ENCODE results near the gene TTC14. TPM values are rescaled to one million over a fixed set of nuclear protein-coding genes. Genes with fewer than 3 reads are reported as not detected.
"Not testable (repeated sequence)": the region's sequence is repeated elsewhere in the genome, so short reads cannot be mapped to it uniquely, and the experiment has no call there.

TTC14 gene
- total RNA-seq, 6 donors from 2014 or later = 34.8 to 174 (median 47.2) TPM

GRCh38 chr3:180615954-180616353 is 14.0 kb downstream of the TTC14 start:
- Histone ChIP-seq H3K27me3 (no peaks in the 10 kb centered on the region), H3K36me3 (peaks cover 5 to 22% (median 16%) of the 10 kb centered on the region in 4 donors), H3K4me1 (no peaks in the 10 kb centered on the region), H3K9me3 (no peaks in the 10 kb centered on the region), H3K27ac (no peak overlapping the region), H3K4me3 (no peak overlapping the region)
- no peak for TF ChIP-seq EP300 (IDR thresholded peaks at IDR 0.05)
- no peak for TF ChIP-seq POLR2AphosphoS5 (IDR thresholded peaks at IDR 0.05)
- no peak for TF ChIP-seq POLR2A (IDR thresholded peaks at IDR 0.05)
- TF ChIP-seq CTCF (IDR thresholded peaks at IDR 0.05) = no peak
- no peak for ATAC-seq (ENCODE audit: low FRiP score in 2 of 2)
- 74 to 76% methylated on average over 3 of the region's 3 CpGs for WGBS, 2 donors
- DNase-seq = no peak

- DNase-seq = no peak
- ATAC-seq (ENCODE audit: low FRiP score in 2 of 2) = no peak
- Histone ChIP-seq H3K4me1 (no peaks in the 10 kb centered on the region), H3K27ac (no peak overlapping the region), H3K36me3 (peaks cover 0 to 12% (median 6%) of the 10 kb centered on the region in 4 donors), H3K9me3 (no peaks in the 10 kb centered on the region), H3K27me3 (no peaks in the 10 kb centered on the region), H3K4me3 (no peak overlapping the region)
- no peak for TF ChIP-seq POLR2A (IDR thresholded peaks at IDR 0.05)
- TF ChIP-seq EP300 (IDR thresholded peaks at IDR 0.05) = no peak
- no peak for TF ChIP-seq CTCF (IDR thresholded peaks at IDR 0.05)
- TF ChIP-seq POLR2AphosphoS5 (IDR thresholded peaks at IDR 0.05) = no peak
- 93 to 97% methylated on average over 2 of the region's 2 CpGs for WGBS, 2 donors
These were observed 15.1 kb downstream of the TTC14 start for GRCh38 chr3:180617049-180617448.

GRCh38 chr3:180618563-180618962 is 16.6 kb downstream of the TTC14 start:
- H3K4me1 ChIP-seq; H3K27me3 ChIP-seq; H3K9me3 ChIP-seq; H3K36me3 ChIP-seq; ATAC-seq (ENCODE audit: low FRiP score in 2 of 2); H3K4me3 ChIP-seq; DNase-seq; H3K27ac ChIP-seq: not testable (repeated sequence)
- WGBS, 2 donors = 95 to 100% methylated on average over 2 of the region's 2 CpGs

GRCh38 chr3:180619723-180620122 is 17.8 kb downstream of the TTC14 start:
- WGBS, 2 donors = 79 to 83% methylated on average over 2 of the region's 2 CpGs
- no peak overlapping the region for H3K27ac ChIP-seq
- no peak for TF ChIP-seq CTCF (IDR thresholded peaks at IDR 0.05)
- TF ChIP-seq POLR2AphosphoS5 (IDR thresholded peaks at IDR 0.05) = no peak
- TF ChIP-seq EP300 (IDR thresholded peaks at IDR 0.05) = no peak
- TF ChIP-seq POLR2A (IDR thresholded peaks at IDR 0.05) = no peak
- no peaks in the 10 kb centered on the region for H3K4me1 ChIP-seq
- H3K27me3 ChIP-seq = no peaks in the 10 kb centered on the region
- ATAC-seq (ENCODE audit: low FRiP score in 2 of 2) = no peak
- no peak for DNase-seq
- no peak overlapping the region for H3K4me3 ChIP-seq
- H3K36me3 ChIP-seq = no peaks in the 10 kb centered on the region
- no peaks in the 10 kb centered on the region for H3K9me3 ChIP-seq

GRCh38 chr3:180624714-180625113 is 22.8 kb downstream of the TTC14 start:
- Histone ChIP-seq H3K27me3 (no peaks in the 10 kb centered on the region), H3K4me1 (no peaks in the 10 kb centered on the region), H3K36me3 (no peaks in the 10 kb centered on the region), H3K9me3 (no peaks in the 10 kb centered on the region), H3K4me3 (no peak overlapping the region), H3K27ac (no peak overlapping the region)
- TF ChIP-seq POLR2A (IDR thresholded peaks at IDR 0.05) = no peak
- TF ChIP-seq POLR2AphosphoS5 (IDR thresholded peaks at IDR 0.05) = no peak
- no peak for TF ChIP-seq EP300 (IDR thresholded peaks at IDR 0.05)
- no peak for TF ChIP-seq CTCF (IDR thresholded peaks at IDR 0.05)
- 87 to 93% methylated on average over 2 of the region's 2 CpGs for WGBS, 2 donors
- ATAC-seq (ENCODE audit: low FRiP score in 2 of 2) (no peak), DNase-seq (no peak)
